Gastroesophageal sphincter (tissue), 3 donors: ENCODE measurements around the gene PARP14.

Experiments
- POLR2AphosphoS5 ChIP-seq: sonication (generic); formaldehyde crosslinking; IDR thresholded peaks from one replicate; pipeline ENCODE4 v1.6.1; 2017; ENCODE audit warnings: antibody characterized with exemption
- TF ChIP-seq, protein P1 (sequence below), 4 experiments: fragments of 200-600 bp in 2 of 4; fragments of 450-650 bp in 2 of 4; sonication (generic) in 1 of 4; IDR thresholded peaks; one replicate each; pipeline ENCODE4 v1.5.1; 2017 to 2019; ENCODE audit warnings: antibody characterized with exemption in 4 of 4, mild to moderate bottlenecking in 2 of 4, moderate library complexity in 2 of 4

DNA sequence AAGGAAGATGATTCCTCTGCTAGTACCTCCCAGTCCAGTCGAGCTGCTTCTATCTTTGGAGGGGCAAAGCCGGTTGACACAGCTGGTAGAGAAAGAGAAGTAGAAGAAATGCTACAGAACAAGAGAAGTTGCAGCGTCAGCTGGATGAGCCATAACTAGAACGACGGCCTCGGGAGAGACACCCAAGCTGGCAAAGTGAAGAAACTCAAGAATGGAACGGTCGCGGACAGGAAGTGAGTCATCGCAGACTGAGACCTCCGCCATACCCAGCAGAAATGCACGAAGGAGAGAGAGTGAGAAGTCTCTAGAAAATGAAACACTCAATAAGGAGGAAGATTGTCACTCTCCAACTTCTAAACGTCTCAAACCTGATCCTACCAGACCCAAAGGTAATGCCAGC is 19.0 kb upstream of the PARP14 start:
- TF ChIP-seq POLR2AphosphoS5 = no peak
- TF ChIP-seq, protein P1, sequence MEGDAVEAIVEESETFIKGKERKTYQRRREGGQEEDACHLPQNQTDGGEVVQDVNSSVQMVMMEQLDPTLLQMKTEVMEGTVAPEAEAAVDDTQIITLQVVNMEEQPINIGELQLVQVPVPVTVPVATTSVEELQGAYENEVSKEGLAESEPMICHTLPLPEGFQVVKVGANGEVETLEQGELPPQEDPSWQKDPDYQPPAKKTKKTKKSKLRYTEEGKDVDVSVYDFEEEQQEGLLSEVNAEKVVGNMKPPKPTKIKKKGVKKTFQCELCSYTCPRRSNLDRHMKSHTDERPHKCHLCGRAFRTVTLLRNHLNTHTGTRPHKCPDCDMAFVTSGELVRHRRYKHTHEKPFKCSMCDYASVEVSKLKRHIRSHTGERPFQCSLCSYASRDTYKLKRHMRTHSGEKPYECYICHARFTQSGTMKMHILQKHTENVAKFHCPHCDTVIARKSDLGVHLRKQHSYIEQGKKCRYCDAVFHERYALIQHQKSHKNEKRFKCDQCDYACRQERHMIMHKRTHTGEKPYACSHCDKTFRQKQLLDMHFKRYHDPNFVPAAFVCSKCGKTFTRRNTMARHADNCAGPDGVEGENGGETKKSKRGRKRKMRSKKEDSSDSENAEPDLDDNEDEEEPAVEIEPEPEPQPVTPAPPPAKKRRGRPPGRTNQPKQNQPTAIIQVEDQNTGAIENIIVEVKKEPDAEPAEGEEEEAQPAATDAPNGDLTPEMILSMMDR (IDR thresholded peaks at IDR 0.05) = no peak
